WI38 (cell line): ENCODE measurements around the gene SEMA5A.

Experiments used
- H3K4me3 ChIP-seq: 2 replicates; pipeline ENCODE4 v1.5.1; 2011; ENCODE audit warnings: low read depth, mild to moderate bottlenecking, control low read depth, low read length
- TF ChIP-seq, protein P1 (sequence below): IDR thresholded peaks from 2 replicates; pipeline ENCODE4 v1.5.1; 2012; ENCODE audit warnings: low read depth, mild to moderate bottlenecking, control low read depth, low read length

The SEMA5A gene

GRCh38 chr5:9268226-9268625 is 277.6 kb downstream of the SEMA5A start:
- no peak overlapping the region for H3K4me3 ChIP-seq
- TF ChIP-seq, protein P1, sequence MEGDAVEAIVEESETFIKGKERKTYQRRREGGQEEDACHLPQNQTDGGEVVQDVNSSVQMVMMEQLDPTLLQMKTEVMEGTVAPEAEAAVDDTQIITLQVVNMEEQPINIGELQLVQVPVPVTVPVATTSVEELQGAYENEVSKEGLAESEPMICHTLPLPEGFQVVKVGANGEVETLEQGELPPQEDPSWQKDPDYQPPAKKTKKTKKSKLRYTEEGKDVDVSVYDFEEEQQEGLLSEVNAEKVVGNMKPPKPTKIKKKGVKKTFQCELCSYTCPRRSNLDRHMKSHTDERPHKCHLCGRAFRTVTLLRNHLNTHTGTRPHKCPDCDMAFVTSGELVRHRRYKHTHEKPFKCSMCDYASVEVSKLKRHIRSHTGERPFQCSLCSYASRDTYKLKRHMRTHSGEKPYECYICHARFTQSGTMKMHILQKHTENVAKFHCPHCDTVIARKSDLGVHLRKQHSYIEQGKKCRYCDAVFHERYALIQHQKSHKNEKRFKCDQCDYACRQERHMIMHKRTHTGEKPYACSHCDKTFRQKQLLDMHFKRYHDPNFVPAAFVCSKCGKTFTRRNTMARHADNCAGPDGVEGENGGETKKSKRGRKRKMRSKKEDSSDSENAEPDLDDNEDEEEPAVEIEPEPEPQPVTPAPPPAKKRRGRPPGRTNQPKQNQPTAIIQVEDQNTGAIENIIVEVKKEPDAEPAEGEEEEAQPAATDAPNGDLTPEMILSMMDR, result no peak

DNA sequence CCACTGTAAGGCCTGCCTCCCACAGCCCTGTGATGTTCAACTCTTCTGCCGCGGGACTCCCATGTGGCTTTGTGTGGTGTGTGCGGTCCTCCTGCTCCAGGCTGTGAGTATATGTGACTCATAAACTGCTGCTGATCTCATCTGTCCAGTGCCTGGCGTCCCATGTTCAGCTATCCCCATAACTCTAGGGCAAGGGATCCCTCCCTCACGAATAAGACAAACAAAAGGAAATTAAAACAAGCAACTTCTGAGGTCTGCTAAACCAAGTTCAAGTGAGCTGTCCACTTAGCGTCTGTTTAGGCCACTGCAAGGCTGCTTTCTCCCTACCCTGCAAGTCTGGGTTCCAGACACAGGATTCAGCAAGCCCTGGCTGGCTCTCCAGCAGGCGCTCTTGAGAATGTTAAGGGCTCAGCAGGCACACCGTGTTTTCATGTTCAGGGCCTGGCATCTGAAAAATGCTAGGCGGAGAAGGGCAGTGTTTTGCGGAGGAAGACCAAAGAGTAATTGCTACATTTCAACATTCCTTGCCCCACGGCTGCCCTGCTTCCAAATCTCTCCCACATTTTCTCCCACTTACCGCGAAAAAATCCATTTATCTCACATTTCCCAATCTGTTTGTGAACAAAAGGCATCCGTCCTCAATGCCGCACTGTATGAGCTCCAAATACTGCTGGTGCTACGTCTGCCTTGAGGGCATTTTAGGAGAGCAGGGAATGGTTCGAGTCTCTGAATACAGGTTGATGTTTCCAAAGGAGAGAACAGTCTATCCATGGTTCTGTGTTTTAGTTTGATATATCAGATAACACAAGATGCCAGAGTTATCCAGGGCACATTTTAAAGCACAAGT is 280.2 kb downstream of the SEMA5A start:
- peak overlapping the region; percentile 47 for H3K4me3 ChIP-seq
- TF ChIP-seq, protein P1, result no peak

- H3K4me3 ChIP-seq, result no peak overlapping the region
- TF ChIP-seq, protein P1, result no peak
Measured at GRCh38 chr5:9264301-9264700, 281.6 kb downstream of the SEMA5A start.

GRCh38 chr5:9263656-9264055 is 282.2 kb downstream of the SEMA5A start:
- H3K4me3 ChIP-seq, result no peak overlapping the region
- TF ChIP-seq, protein P1, result no peak

DNA sequence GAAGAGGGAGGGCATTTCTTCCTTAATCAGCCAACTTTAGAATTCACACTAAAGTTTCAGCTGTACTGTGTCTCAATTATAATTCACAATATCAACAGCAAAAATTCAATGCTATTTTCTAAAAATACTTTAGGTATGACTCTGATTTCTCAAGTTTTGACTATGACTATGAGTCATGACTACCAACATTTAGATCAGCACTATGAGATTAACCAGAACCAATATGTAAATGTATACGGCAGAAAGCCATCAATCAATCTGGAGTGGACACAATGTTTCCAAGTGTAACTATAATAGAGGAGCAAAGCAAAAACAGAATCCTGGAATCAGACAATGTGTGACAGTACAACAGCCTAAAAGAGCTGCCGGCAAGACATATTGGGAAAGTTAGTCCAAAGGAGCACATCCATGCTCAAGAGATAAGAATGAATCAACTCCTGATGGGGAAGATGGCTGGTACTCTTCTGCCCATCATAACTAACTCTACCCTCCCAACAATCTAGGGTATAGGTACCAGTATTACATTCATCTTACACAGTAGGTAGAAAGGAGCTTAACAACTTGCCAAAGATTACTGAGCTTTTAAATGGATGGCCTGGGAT is 294.4 kb downstream of the SEMA5A start:
- no peak overlapping the region for H3K4me3 ChIP-seq
- TF ChIP-seq, protein P1, result no peak

- TF ChIP-seq, protein P1, result no peak
Measured at GRCh38 chr5:9249231-9249630, 296.6 kb downstream of the SEMA5A start.

GRCh38 chr5:9245071-9245470 is 300.8 kb downstream of the SEMA5A start:
- TF ChIP-seq, protein P1, result no peak
- H3K4me3 ChIP-seq, result no peak overlapping the region

More at GRCh38 chr5:9249231-9249630, 296.6 kb downstream of the SEMA5A start:
- no peak overlapping the region for H3K4me3 ChIP-seq
